ENCODE data around the gene ZNF714.

The ZNF714 gene

GRCh38 chr19:21082011-21082975, at the start of gene ZNF714:
Gene ZNF714 (plus strand): TSS chr19:21082203. CDS start chr19:21098269, 16,066 bp downstream.
- DNase-seq = no peak

- DNase-seq = no peak
Observed at GRCh38 chr19:21045028-21045427, 37.0 kb upstream of the ZNF714 start.

- DNase-seq = no peak
Observed at GRCh38 chr19:21046489-21046888, 35.5 kb upstream of the ZNF714 start.

- no peak for DNase-seq
Observed at GRCh38 chr19:21047716-21048115, 34.3 kb upstream of the ZNF714 start.

GRCh38 chr19:21052902-21053301, 29.1 kb upstream of the ZNF714 start:
- no peak for DNase-seq

GRCh38 chr19:21065336-21065735, 16.7 kb upstream of the ZNF714 start:
- DNase-seq = no peak

GRCh38 chr19:21084343-21084742, 2.3 kb downstream of the ZNF714 start:
- DNase-seq = no peak

- DNase-seq = no peak
Observed at GRCh38 chr19:21087871-21088270, 5.9 kb downstream of the ZNF714 start.

GRCh38 chr19:21092109-21092508, 10.1 kb downstream of the ZNF714 start:
- no peak for DNase-seq

- DNase-seq = no peak
Observed at GRCh38 chr19:21094347-21095025, 12.5 kb downstream of the ZNF714 start.

- DNase-seq = no peak
Observed at GRCh38 chr19:21098291-21098690, 16.3 kb downstream of the ZNF714 start.

GRCh38 chr19:21101521-21102242, 19.7 kb downstream of the ZNF714 start:
- no peak for DNase-seq

GRCh38 chr19:21109116-21109515, 27.1 kb downstream of the ZNF714 start:
- no peak for DNase-seq

GRCh38 chr19:21110183-21110582, 28.2 kb downstream of the ZNF714 start:
- DNase-seq = no peak

GRCh38 chr19:21115430-21115829, 33.4 kb downstream of the ZNF714 start:
- no peak for DNase-seq

GRCh38 chr19:21117041-21117907, 35.3 kb downstream of the ZNF714 start:
- no peak for DNase-seq

- DNase-seq = no peak
Observed at GRCh38 chr19:21126078-21126477, 44.1 kb downstream of the ZNF714 start.

- no peak for DNase-seq
Observed at GRCh38 chr19:21127001-21127400, 45.0 kb downstream of the ZNF714 start.

- no peak for DNase-seq
Observed at GRCh38 chr19:21127898-21128297, 45.9 kb downstream of the ZNF714 start.

GRCh38 chr19:21128901-21129698, 47.1 kb downstream of the ZNF714 start:
- DNase-seq = no peak

- DNase-seq = no peak
Observed at GRCh38 chr19:21130097-21130775, 48.2 kb downstream of the ZNF714 start.

Data from NK-92 treated with Interleukin-12 subunit alpha and Interleukin-12 subunit beta, amount 100 ng/mL, for 24 hours (cell line).